IMR-90 (cell line): Measurements from ENCODE around the gene BEND2.

ENCODE experiments used
- CEBPB ChIP-seq: IDR thresholded peaks from 2 replicates; pipeline ENCODE4 v1.6.1; 2012; ENCODE audit warnings: low read depth, low read length, improper control_type of control experiment
- CTCF ChIP-seq: conservative IDR thresholded peaks from 2 replicates; pipeline ENCODE4 v1.5.1; 2012; ENCODE audit warnings: mild to moderate bottlenecking, low read depth, low read length, improper control_type of control experiment
- POLR2A ChIP-seq: IDR thresholded peaks from 2 replicates; pipeline ENCODE4 v1.6.1; 2012; ENCODE audit warnings: mild to moderate bottlenecking, low read depth, low read length
- SMC3 ChIP-seq: fragments of 150-350 bp; IDR thresholded peaks from 2 replicates; pipeline ENCODE4 v1.6.1; 2016; ENCODE audit warnings: low read depth, mild to moderate bottlenecking, antibody characterized with exemption, low read length, moderate library complexity
- USF2 ChIP-seq: fragments of 150-350 bp; IDR thresholded peaks from 2 replicates; pipeline ENCODE4 v1.6.1; 2017; ENCODE audit warnings: mild to moderate bottlenecking, antibody characterized with exemption, low read length, low read depth

GRCh38 chrX:18206657-18207056 lies 14.0 kb downstream of the BEND2 start:
- TF ChIP-seq CTCF (no peak), CEBPB (no peak), SMC3 (no peak), USF2 (no peak), POLR2A (no peak)
